Measurements from ENCODE around the gene ADCY3. TPM values are rescaled to one million over a fixed set of nuclear protein-coding genes. Genes with fewer than 3 reads are reported as not detected.

The ADCY3 gene
- total and polyA plus RNA-seq, 2 experiments from 2014 or later: 9.1 to 47.4 TPM

DNA sequence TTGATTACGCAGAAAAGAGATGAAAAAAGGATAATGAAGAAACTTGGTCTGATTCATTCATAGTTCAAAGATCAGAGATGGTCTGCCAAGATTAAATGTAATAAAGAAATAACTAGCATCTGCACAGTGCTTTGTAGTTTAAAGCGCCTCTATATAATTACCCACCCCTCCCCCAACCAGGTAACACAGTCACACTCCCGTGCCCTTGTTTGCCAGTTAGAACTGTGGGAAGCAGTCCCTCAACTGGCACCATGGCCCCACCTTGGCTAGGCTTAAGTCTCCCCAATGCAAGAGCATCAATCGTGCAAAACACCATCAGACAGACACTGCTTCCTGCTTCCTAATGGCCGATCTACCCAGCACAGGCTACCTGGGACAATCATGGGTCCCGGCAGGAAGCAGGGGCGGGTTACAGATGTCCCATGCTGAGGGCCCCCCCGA lies 11.6 kb downstream of the ADCY3 start:
- no peaks in the 10 kb centered on the region for H3K36me3 ChIP-seq (ENCODE audit: low read depth)
- no peaks in the 10 kb centered on the region for H3K27me3 ChIP-seq (replicated peaks; ENCODE audit: insufficient read depth)
- DNase-seq: no peak
- no peaks in the 10 kb centered on the region for H3K9me2 ChIP-seq (ENCODE audit: insufficient read depth)
- H4K20me1 ChIP-seq (ENCODE audit: insufficient read depth): no peaks in the 10 kb centered on the region
- in situ Hi-C loops (cut with MboI): no loop called here
- no peaks in the 10 kb centered on the region for H3K9me3 ChIP-seq (ENCODE audit: low read depth)
- H3K79me2 ChIP-seq (ENCODE audit: insufficient read depth): no peaks in the 10 kb centered on the region
- no peak overlapping the region for H3K4me3 ChIP-seq
- no peaks in the 10 kb centered on the region for H3K4me1 ChIP-seq (ENCODE audit: insufficient read depth)
- H2AFZ ChIP-seq: no peak overlapping the region
- 79 to 80% methylated on average over 8 of the region's 8 CpGs for WGBS, 2 experiments (ENCODE audit: low coverage in 1 of 2, low lambda C conversion rate in 2 of 2, missing lambda C conversion rate in 2 of 2)
- H3K27ac ChIP-seq: no peak overlapping the region
- no peaks in the 10 kb centered on the region for H3F3A ChIP-seq (ENCODE audit: insufficient read depth)
- no peak for TF ChIP-seq EZH2phosphoT487 (IDR thresholded peaks at IDR 0.05; ENCODE audit: insufficient read depth, low read depth)
- no peak for TF ChIP-seq EZH2 (IDR thresholded peaks at IDR 0.05; ENCODE audit: insufficient read depth, poor library complexity, severe bottlenecking)
- no peak overlapping the region for H3K4me2 ChIP-seq (ENCODE audit: unreplicated experiment)
- no peak overlapping the region for H3K9ac ChIP-seq

DNA sequence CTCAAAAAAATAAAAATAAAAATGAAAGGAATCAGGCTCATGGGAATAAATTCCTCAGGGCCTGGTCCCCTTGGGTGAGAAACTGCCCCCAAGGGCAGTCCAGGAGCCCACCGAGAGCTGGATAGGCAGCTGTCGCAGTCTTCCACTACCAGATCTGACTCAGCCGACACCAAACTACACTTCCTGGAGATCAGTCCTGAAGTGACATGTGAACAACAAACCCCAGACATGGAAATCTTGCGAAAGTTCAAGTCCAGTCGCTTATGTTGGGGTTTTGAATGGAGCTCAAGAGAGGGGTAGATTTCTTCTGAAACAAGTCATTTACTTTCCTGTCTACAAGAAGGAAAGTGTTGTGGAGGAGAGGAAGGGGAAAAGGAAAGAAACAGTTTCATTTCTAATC lies 12.9 kb downstream of the ADCY3 start:
- Histone ChIP-seq H3K36me3 (ENCODE audit: low read depth) (no peaks in the 10 kb centered on the region), H3K27ac (no peak overlapping the region), H3K4me1 (ENCODE audit: insufficient read depth) (no peaks in the 10 kb centered on the region), H3F3A (ENCODE audit: insufficient read depth) (no peaks in the 10 kb centered on the region), H2AFZ (no peak overlapping the region), H3K4me3 (no peak overlapping the region), H3K4me2 (ENCODE audit: unreplicated experiment) (no peak overlapping the region), H3K79me2 (ENCODE audit: insufficient read depth) (no peaks in the 10 kb centered on the region), H3K9me2 (ENCODE audit: insufficient read depth) (no peaks in the 10 kb centered on the region), H3K9ac (no peak overlapping the region), H3K9me3 (ENCODE audit: low read depth) (no peaks in the 10 kb centered on the region), H4K20me1 (ENCODE audit: insufficient read depth) (no peaks in the 10 kb centered on the region), H3K27me3 (replicated peaks; ENCODE audit: insufficient read depth) (no peaks in the 10 kb centered on the region)
- WGBS, 2 experiments (ENCODE audit: low coverage in 1 of 2, low lambda C conversion rate in 2 of 2, missing lambda C conversion rate in 2 of 2): 73% methylated on average over 5 of the region's 5 CpGs
- in situ Hi-C loops (cut with MboI): no loop called here
- peak; percentile 20 for DNase-seq
- TF ChIP-seq EZH2 (IDR thresholded peaks at IDR 0.05; ENCODE audit: insufficient read depth, poor library complexity, severe bottlenecking): no peak
- TF ChIP-seq EZH2phosphoT487 (IDR thresholded peaks at IDR 0.05; ENCODE audit: insufficient read depth, low read depth): no peak

DNA sequence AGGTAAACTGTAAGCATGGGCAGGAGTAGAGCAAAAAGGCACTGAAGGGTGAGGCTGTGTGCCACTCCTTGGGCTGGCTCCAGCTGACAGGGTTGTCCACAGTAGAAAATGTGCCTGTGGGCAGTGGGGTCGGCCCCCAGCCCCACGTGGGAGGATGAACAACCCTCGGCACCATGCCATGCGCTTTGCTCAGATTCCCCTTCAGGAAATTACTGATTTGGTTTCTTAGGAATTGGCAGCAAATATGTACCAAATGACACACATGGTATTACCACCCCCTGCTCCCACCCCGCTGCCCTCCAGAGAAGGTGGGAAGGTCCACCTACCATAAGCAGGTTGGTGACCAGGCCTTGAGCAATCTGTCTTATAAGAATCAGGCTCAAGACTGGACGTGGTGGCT lies 13.6 kb downstream of the ADCY3 start:
- in situ Hi-C loops (cut with MboI): no loop called here
- Histone ChIP-seq H3K4me3 (no peak overlapping the region), H3K36me3 (ENCODE audit: low read depth) (no peaks in the 10 kb centered on the region), H3K4me2 (ENCODE audit: unreplicated experiment) (no peak overlapping the region), H3K9me2 (ENCODE audit: insufficient read depth) (no peaks in the 10 kb centered on the region), H3K4me1 (ENCODE audit: insufficient read depth) (no peaks in the 10 kb centered on the region), H3K9me3 (ENCODE audit: low read depth) (no peaks in the 10 kb centered on the region), H2AFZ (no peak overlapping the region), H3K27me3 (replicated peaks; ENCODE audit: insufficient read depth) (no peaks in the 10 kb centered on the region), H4K20me1 (ENCODE audit: insufficient read depth) (no peaks in the 10 kb centered on the region), H3K9ac (no peak overlapping the region), H3K79me2 (ENCODE audit: insufficient read depth) (no peaks in the 10 kb centered on the region), H3K27ac (no peak overlapping the region), H3F3A (ENCODE audit: insufficient read depth) (no peaks in the 10 kb centered on the region)
- 90 to 93% methylated on average over 5 to 6 of the region's 6 CpGs for WGBS, 2 experiments (ENCODE audit: low coverage in 1 of 2, low lambda C conversion rate in 2 of 2, missing lambda C conversion rate in 2 of 2)
- TF ChIP-seq EZH2phosphoT487 (IDR thresholded peaks at IDR 0.05; ENCODE audit: insufficient read depth, low read depth): no peak
- DNase-seq: no peak

DNA sequence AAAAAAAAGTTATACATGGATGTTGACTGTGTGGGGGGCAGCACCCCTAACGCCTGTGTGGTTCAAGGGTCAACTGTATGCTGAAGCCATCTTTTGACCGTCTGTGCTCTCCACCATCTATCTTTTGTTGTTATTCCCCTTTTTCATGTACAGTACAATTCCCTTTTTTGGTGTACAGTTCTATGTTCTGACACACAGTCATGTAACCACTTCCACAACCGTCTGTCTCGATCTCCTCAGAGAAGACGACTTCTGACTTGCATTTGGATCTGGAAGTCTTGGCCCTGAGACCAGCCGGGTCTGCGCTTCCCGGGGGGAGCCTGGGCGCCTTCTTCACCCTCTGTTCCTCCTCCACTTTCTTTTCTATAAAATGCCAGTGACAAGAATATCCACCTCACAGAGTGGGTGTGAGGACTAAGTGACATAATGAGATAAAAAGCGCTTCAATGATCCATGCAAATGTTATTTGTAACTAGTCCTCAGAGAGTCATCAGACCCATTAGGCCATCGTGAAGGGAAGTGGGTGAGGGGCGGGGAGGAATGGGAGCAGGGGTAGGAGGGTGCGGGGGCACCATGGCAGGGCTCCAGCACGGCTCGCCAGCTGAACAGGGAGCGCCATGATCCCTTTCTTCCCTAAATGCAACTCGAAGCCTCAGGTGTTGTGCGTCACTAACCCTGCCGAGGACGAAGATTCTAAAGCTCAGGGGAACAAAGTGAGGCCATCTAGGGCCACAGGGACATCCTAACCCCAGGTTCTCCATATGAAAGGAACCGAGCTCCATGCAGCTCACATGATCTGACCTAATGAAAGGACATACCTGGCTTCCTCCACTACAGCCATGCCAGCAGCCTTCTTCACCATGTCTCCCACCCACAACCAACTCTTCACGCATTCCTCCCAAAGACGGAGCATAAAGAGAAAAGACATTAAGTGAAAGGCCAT lies 16.6 kb downstream of the ADCY3 start:
- in situ Hi-C loops (cut with MboI): no loop called here

More for the DNA sequence above, 16.6 kb downstream of the ADCY3 start:
- no peaks in the 10 kb centered on the region for H3K9me2 ChIP-seq (ENCODE audit: insufficient read depth)
- H3K36me3 ChIP-seq (ENCODE audit: low read depth): no peaks in the 10 kb centered on the region
- TF ChIP-seq EZH2phosphoT487 (IDR thresholded peaks at IDR 0.05; ENCODE audit: insufficient read depth, low read depth) (no peak), EZH2 (IDR thresholded peaks at IDR 0.05; ENCODE audit: insufficient read depth, poor library complexity, severe bottlenecking) (no peak)
- no peaks in the 10 kb centered on the region for H3K9me3 ChIP-seq (ENCODE audit: low read depth)
- H3K4me3 ChIP-seq: no peak overlapping the region
- no peaks in the 10 kb centered on the region for H3K4me1 ChIP-seq (ENCODE audit: insufficient read depth)
- no peaks in the 10 kb centered on the region for H4K20me1 ChIP-seq (ENCODE audit: insufficient read depth)
- DNase-seq: no peak
- no peak overlapping the region for H3K9ac ChIP-seq
- no peaks in the 10 kb centered on the region for H3K79me2 ChIP-seq (ENCODE audit: insufficient read depth)
- no peak overlapping the region for H2AFZ ChIP-seq
- H3K4me2 ChIP-seq (ENCODE audit: unreplicated experiment): no peak overlapping the region
- WGBS, 2 experiments (ENCODE audit: low coverage in 1 of 2, low lambda C conversion rate in 2 of 2, missing lambda C conversion rate in 2 of 2): 84 to 85% methylated on average over 22 to 23 of the region's 23 CpGs
- H3F3A ChIP-seq (ENCODE audit: insufficient read depth): no peaks in the 10 kb centered on the region
- no peaks in the 10 kb centered on the region for H3K27me3 ChIP-seq (replicated peaks; ENCODE audit: insufficient read depth)
- no peak overlapping the region for H3K27ac ChIP-seq

Measured in GM23248 (cell line).